ENCODE measurements around the gene TMEM178B.

Gene TMEM178B

GRCh38 chr7:141213226-141213625 lies 139.4 kb downstream of the TMEM178B start:
- CTCF ChIA-PET: no interaction called here
- H3K27ac ChIP-seq (ENCODE audit: extremely low read depth, low read depth, low read length): no peak overlapping the region
- no peak overlapping the region for H3K4me3 ChIP-seq (ENCODE audit: low read depth, low read length)
- no peak for TF ChIP-seq ZNF221 (tag by site-specific recombination; IDR thresholded peaks at IDR 0.05; ENCODE audit: borderline replicate concordance)
- TF ChIP-seq ZBTB26 (tag by site-specific recombination; optimal IDR thresholded peaks at IDR 0.05): no peak
- TF ChIP-seq HOXC10 (CRISPR knock-in tag; IDR thresholded peaks at IDR 0.05): no peak
- no peak for TF ChIP-seq MYNN (tag by site-specific recombination; IDR thresholded peaks at IDR 0.05; ENCODE audit: borderline replicate concordance)
- no peak for TF ChIP-seq ZNF626 (tag by site-specific recombination; IDR thresholded peaks at IDR 0.05)
- TF ChIP-seq ZEB2 (tag by site-specific recombination; IDR thresholded peaks at IDR 0.05): no peak
- no peak for TF ChIP-seq ZNF366 (tag by site-specific recombination; conservative IDR thresholded peaks at IDR 0.05)
- TF ChIP-seq GLI4 (tag by site-specific recombination; IDR thresholded peaks at IDR 0.05): no peak
- TF ChIP-seq PRDM10 (tag by site-specific recombination; IDR thresholded peaks at IDR 0.05): no peak
- TF ChIP-seq ZFHX2 (tag by site-specific recombination; conservative IDR thresholded peaks at IDR 0.05): no peak
- no peak for TF ChIP-seq ZNF248 (tag by site-specific recombination; IDR thresholded peaks at IDR 0.05)
- no peak for TF ChIP-seq PRDM6 (tag by site-specific recombination; IDR thresholded peaks at IDR 0.05)
- peaks cover 0 to 3% of the 10 kb centered on the region in 2 experiments; a peak in 1 of 3 replicates for H3K36me3 ChIP-seq (ENCODE audit: control insufficient read depth in 2 of 2, insufficient read depth in 1 of 2, low read length in 2 of 2)
- POLR2A ChIA-PET: no interaction called here
- H3K9me3 ChIP-seq (ENCODE audit: control insufficient read depth, insufficient read depth, low read depth, low read length): no peaks in the 10 kb centered on the region
- no peaks in the 10 kb centered on the region for H3K4me1 ChIP-seq (ENCODE audit: control insufficient read depth, insufficient read depth, low read length)

GRCh38 chr7:141217938-141218337 lies 144.1 kb downstream of the TMEM178B start:
- no peak overlapping the region for H3K4me3 ChIP-seq (ENCODE audit: low read depth, low read length)
- no peaks in the 10 kb centered on the region for H3K36me3 ChIP-seq (ENCODE audit: control insufficient read depth in 2 of 2, insufficient read depth in 1 of 2, low read length in 2 of 2)
- TF ChIP-seq ZNF155 (tag by site-specific recombination; IDR thresholded peaks at IDR 0.05): no peak
- no peak for TF ChIP-seq ZBTB17 (tag by site-specific recombination; IDR thresholded peaks at IDR 0.05)
- TF ChIP-seq ZNF211 (tag by site-specific recombination; IDR thresholded peaks at IDR 0.05; ENCODE audit: low read depth): no peak
- no peak for TF ChIP-seq OSR2 (tag by site-specific recombination; IDR thresholded peaks at IDR 0.05)
- TF ChIP-seq ZNF223 (tag by site-specific recombination; IDR thresholded peaks at IDR 0.05): no peak
- no peak for TF ChIP-seq ZNF792 (tag by site-specific recombination; IDR thresholded peaks at IDR 0.05)
- TF ChIP-seq ZNF23 (tag by site-specific recombination; IDR thresholded peaks at IDR 0.05; ENCODE audit: borderline replicate concordance): no peak
- no peak for TF ChIP-seq ZNF473 (tag by site-specific recombination; IDR thresholded peaks at IDR 0.05)
- no peak for TF ChIP-seq INSM2 (tag by site-specific recombination; IDR thresholded peaks at IDR 0.05)
- TF ChIP-seq SCRT1 (tag by site-specific recombination; IDR thresholded peaks at IDR 0.05; ENCODE audit: borderline replicate concordance): no peak
- no peak for TF ChIP-seq KLF10 (tag by site-specific recombination; IDR thresholded peaks at IDR 0.05)
- no peak for TF ChIP-seq ZNF449 (tag by site-specific recombination; IDR thresholded peaks at IDR 0.05)
- H3K4me1 ChIP-seq (ENCODE audit: control insufficient read depth, insufficient read depth, low read length): no peaks in the 10 kb centered on the region
- CTCF ChIA-PET: interaction anchor here (0.9 to 1.0 kb wide), 2 partner anchors 135 to 143 kb away, joined by 3 read pairs; no protein-coding TSS in a partner anchor
- H3K9me3 ChIP-seq (ENCODE audit: control insufficient read depth, insufficient read depth, low read depth, low read length): no peaks in the 10 kb centered on the region
- H3K27ac ChIP-seq (ENCODE audit: extremely low read depth, low read depth, low read length): no peak overlapping the region
- POLR2A ChIA-PET: no interaction called here
